Sciatic nerve (tissue), 2 donors: ENCODE results near the gene GRID1. TPM values are rescaled to one million over a fixed set of nuclear protein-coding genes. Genes with fewer than 3 reads are reported as not detected.

Source experiments
- ATAC-seq: fragments of 200-7000 bp; cut with Tn5 transposase; one replicate; pipeline ENCODE4 v1.9.1; 2020; ENCODE audit warnings: mild to moderate bottlenecking, moderate library complexity
- DNase-seq: peaks from one replicate; pipeline ENCODE4 v3.0.0-alpha.2; 2020; ENCODE audit warnings: low spot score
- intact Hi-C: fragments of 100-400 bp; cut with DNase I; formaldehyde crosslinking; loops from one replicate; pipeline ENCODE4 v1.14.2; 2022
- total RNA-seq: library from RNA; stranded (reverse); fragmentation: NEBNext Ultra II Directional; extraction: Animal tissue kit (Norgen Biotek cat#: 25700); gene quantifications from one replicate; pipeline ENCODE4 v1.2.1, GENCODE V29; 2021
- donor health status: DM: no; HTN: no; CAD: no.
- donor health status: DM: no; HTN: no; CAD: no.

Gene GRID1
- total RNA-seq, 1 donor from 2014 or later, result 15.4 TPM

DNA sequence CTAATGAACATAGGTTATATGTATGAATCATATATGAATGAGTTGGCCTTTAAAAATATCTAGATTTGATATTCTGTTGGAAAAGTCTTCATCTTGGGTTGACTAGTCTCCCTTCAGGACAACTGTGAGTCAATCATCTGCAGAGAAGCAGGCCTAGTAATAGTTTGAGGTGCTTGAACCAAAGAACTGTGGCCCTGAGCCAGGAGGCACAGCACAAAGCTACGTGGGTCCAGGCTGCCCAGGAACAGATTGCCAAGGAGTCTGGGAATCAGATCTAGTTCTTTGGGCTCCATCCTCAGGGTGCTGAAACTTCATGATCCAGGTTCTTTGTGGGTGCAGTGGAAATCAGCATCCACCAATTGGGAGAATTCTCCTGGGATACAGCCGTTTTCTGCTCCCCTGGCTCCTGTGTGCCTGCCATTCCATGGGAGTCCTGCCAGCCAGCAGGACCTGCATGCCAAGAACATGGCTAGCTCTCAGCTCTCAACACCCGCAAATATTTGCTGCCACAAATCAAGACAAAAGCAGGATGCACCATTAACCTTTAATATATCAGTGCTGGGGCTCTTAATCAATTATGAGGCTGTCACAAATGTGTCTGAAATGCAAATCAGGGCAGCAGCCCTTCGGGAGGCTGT, 709.0 kb downstream of the GRID1 start:
- no peak for ATAC-seq
- intact Hi-C loops, result no loop called here
- DNase-seq, result no peak

DNA sequence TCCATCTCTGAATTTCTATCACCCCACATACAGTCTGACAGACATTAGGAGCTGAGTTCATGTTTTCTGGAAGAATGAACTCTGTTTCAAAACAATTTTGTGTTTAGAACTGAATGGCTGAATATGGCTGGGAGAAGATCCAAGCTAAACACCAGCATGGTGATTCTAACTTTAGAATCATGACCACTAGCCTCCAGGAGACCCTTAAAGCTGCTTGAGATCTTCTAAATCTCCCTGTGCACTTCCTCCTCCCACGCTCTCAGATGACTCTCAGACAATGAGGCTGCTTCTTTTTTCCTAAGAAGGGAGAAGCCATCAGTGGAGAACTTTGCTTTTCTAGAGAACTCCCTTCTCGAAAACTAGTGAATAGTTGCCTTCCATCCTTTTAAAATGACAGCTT, 711.2 kb downstream of the GRID1 start:
- intact Hi-C loops, result no loop called here
- peak; percentile 83 for ATAC-seq
- no peak for DNase-seq

DNA sequence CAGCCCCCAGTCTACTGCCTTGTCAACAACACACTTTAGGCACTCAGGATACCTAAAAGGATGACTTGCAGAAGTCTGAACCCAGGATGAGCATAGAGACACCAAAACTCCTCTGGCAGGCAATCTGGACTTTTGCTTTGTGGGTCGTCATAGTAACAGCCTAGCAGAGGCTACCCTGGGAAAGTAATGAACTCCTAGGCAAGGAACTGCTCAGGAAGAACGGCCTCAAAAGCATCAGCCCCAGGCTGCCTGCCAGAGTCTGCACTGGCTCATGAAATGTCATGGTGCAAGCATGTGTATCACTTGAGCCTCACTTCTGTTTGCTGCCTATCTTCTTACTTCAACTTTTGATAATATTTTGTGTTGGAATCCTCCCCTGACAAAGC, 715.1 kb downstream of the GRID1 start:
- ATAC-seq, result no peak
- intact Hi-C loops, result no loop called here
- no peak for DNase-seq

DNA sequence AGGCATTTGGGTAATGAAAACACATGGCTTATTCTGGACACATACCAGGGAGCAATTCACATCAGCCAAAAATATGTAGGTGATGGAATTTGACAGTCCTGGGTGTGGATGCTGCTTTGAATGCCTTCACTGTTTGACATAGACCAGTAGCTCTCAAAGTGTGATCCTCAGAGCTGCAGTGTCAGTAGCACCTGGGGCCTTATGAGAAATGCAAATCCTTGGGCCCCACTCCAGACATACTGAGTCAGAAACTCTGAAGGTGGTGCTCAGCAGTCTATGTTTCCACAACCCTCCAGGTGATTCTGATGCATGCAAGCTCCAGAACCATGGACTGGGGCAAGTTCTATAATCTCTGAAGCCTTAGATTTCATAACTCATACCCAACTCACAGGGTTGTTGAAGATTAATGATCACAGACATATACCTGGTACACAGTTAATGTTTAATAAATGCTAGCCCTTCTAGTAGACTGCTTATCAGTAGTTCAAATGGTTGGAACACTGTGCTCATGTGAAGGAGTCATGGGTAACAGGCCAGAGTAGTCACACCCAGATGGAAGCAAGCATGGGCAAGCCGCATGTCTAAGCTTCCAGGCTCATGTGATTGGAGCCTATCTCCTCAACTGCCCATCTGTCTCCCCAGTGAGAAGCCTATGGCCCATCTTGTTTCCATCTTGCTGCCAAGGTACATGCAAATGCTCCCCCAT, 715.7 kb downstream of the GRID1 start:
- intact Hi-C loops, result no loop called here
- DNase-seq (no peak), ATAC-seq (no peak)

DNA sequence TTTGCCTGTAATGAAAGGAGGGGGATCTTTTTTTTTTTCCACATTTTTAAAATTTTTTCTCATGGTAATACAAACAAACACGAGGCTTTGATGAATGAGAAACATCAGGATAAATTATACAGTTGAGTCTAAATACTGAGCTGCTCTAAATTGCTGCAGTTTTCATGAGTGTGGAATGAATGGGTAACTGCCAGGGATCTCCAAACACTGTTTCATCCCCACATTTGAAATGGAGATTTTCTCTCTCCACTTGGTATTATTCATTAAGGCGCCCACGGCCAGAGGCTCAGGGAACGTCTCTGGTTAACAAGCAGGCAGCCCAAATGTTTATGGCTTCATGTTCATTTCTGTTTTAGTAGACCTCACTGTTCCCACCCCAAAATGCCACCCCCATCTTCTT, 717.1 kb downstream of the GRID1 start:
- ATAC-seq (no peak), DNase-seq (no peak)
- intact Hi-C loops, result no loop called here

DNA sequence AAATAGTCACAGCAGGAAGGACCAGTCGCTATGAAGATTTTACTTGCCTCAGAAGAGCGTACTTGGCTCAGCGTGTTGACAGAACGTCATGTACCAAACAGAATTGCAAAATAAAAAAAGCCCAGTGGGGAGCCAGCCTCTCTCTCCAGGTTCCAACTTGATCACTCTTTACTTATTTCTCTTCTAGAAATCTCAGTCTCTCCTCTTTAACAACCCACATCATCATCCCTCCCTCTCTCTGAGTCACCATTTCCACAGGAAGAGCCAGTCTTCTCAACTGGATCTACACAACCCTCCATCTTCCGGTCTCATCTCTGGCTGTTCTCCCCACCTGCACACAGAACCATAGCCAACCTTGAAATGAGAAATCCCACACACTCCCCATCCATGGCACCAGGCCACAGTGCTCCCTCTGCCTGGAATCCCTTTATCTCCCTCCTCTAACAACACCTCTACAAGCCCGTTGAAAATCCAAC, 718.3 kb downstream of the GRID1 start:
- intact Hi-C loops, result no loop called here
- DNase-seq (no peak), ATAC-seq (peak; percentile 78)

DNA sequence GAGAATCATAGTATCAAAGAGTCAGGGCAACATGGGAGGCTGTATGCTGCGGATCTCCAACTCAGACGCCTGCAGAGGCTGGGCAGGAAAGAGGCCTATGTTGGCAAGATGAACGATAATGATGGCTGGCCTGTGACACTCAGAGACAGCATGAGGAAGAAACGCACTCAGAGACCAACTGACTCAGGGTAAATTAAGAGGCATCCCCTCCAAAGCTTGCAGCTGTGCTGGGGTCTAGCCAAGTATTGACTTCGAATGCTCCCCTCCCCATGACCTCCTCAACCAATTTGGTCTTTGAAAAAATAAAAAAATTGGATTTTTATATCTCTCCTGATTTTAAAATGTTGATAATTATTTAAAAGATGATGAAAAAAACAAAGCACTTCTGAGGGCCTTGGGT, 718.9 kb downstream of the GRID1 start:
- ATAC-seq (no peak), DNase-seq (no peak)
- intact Hi-C loops, result no loop called here

DNA sequence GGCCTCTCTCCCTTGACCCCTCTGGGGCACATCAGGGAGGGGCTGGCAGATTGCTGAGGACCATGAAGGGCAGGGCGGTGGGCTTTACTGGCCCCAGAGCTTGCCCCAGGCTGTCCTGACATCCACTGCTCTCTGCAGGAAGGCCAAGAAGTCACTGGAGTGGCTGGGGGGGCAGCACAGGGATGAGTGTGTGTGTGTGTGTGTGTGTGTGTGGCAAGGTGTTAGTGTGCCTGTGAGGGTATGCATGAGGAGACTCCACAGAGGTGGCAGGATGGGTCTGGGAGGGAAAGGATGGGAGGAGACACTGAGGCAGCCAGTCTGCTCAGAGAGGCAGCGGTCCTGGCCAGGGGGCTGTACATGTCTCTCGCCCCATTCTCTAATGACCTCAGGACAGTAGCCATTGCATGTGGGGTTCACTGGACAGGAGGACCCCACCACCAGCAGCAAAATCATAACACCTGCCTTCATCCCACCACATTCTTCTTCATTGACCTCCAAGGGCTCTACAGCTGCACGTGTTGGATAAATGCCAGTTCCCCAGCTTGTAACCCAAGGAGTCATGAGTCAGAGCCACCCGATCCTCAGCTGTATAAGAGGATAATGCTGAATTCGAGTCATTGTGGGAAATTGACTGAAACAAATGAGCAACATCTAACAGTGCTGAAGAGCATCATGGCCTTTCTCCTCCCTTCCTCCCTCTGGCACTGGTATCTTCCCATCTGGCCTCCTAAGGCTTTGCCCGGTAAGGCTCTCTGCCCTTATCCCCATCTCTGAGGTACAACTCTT, 720.5 kb downstream of the GRID1 start:
- DNase-seq (no peak), ATAC-seq (no peak)
- intact Hi-C loops, result no loop called here

DNA sequence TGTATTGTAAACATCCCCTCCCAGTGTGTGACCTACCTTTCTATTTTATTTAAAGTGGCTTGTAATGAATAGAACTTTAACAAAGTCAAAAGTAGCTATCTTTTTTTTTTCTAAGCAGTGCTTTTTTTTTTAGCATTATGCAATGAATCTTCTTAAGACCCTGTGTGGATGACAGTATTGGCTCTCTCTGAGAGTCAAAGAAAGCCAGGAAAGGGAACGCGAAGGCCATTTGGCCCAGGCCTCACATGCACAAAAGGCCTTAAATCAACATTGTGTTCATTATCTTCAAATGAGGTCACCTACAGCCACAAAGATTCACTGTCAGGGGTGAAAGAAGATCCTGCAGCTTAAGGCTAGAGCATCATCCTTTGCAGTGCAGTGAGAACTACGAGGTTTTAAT, 721.5 kb downstream of the GRID1 start:
- ATAC-seq (peak; percentile 57), DNase-seq (no peak)
- intact Hi-C loops, result no loop called here

DNA sequence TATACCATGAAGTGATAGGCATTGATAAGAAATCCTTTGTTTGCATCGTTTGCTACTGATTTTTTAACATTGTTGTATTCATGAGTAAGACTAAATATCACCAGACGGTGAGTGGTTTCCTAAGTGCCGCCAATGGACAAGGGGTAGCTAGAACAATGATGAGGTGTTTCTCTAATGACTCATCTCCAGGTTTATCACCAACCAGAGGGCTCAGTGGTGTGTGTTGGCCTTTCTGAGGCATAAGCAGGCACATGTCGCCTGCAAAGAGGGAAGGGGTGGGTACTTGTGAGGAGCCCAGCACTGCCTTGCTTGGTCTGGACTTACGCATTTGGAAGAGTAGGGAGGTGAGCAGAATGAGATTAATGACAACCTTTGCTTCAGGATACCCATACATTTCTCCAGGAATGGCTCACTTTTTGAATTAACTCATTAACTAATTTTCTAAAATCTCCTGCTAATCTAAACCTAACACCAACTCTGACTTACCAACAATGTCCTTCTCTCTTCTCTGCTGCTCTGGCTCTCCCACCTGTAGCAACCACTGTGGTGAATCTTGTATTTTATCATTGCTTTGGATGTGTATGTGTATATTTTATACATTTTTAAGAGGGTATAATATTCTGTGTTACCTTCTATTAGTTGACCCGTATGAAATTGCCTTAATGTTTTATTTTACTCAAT, 722.6 kb downstream of the GRID1 start:
- DNase-seq, result no peak
- ATAC-seq, result no peak
- intact Hi-C loops, result no loop called here

DNA sequence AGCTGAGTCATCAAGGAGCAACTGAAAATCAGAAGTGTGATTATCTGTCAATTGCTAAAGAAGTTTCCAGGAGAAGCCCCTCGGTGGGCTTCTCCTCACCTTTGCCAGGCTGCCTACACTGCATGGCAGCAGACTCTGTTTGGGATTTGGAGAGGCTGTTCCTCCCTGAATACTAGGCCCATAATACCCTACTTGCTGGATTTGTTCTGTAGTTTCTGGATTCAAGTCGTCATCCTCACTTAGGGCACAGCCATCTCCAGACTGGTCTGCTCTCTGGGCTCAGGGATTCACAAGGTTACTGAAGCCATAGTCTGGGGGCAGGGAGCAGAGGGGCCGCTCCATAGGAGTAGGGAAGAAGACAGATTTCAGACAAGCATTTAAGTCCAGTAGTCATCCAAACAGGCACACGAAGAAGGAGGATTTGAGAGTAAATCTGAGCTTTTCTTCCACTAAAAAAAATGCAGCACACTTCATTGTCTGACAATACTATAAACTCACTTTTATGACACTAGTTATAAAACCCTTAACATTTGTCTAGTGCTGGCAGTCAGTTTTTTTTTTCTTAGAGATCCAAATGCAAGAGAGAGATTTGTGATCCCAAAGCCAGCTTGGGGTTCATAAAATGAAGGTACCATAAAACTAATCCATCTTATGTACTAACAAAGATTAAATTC, 723.3 kb downstream of the GRID1 start:
- intact Hi-C loops, result no loop called here
- ATAC-seq (no peak), DNase-seq (no peak)

DNA sequence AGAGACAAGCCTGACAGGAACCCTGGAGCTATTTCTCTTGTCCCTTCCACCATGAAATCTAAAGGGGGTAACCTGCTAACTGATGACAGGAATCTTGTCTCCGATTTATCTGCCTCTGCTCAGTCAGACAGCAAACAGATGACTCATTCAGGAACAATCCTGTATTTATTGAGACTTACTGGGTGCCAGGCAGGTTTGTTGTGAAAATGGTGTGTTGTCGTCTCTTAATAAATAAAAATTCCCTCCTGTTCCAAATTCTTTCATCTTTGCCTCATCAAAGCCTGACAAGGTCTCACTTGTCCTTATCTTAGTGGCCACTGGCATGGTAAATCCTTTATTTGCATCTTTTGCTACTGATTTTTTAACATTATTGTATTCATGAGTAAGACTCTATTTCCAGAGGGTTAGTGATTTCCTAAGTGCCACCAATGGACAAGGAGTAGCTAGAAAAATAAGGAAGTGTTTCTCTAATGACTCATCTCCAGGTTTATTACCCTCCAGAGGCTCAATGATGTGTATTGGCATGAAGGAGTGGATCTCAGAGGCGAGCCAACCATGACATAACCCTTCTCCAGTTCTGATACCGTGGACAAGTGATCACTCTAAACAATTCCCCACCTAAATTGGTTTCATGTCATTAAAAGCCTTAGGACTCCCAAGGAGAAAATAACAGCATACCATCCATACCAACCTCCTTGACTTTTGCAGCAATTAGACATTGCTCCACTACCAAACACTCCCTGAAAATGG, 724.0 kb downstream of the GRID1 start:
- DNase-seq, result no peak
- ATAC-seq, result peak; percentile 92
- intact Hi-C loops, result no loop called here

DNA sequence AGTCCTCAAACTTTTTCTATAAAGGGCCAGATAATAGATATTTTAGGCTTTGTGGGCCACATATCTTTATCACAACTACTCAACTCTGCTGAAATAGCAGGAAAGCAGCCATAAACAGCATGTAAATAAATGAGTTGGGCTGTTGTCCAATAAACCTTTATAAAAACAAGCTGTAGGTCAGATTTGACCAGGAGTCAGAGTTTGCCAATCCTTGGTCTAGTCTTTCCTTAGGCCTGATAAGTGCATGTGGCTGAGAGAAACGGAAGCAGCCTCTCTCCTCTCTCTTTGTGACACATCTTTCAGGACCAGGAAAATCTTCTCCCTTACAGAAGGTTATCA, 724.5 kb downstream of the GRID1 start:
- DNase-seq (no peak), ATAC-seq (no peak)
- intact Hi-C loops, result no loop called here

DNA sequence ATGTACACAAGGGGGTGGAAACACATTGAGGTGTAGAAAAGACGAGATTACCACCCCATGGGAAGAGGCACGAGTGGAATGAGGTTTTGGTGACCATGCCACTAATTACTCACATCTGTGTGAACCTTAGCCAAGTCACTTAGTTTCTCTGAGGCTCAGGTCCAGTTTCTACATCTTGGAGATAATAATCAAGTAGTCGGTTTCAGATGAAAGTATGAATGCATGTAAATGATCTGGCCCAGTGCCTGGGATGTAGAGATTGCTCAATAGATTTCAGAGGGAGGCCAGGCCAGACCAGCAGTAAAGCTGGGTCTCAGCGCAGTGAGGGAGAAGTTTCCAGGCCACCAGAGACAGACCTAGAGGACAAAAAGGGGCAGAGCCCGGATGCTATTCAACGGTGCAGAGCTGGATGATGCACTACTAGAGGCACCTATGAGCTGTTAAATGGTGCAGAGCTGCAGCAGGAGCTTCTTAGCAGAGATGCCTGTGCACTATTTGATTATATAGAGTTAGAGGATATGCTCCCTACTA, 725.1 kb downstream of the GRID1 start:
- intact Hi-C loops, result no loop called here
- ATAC-seq, result no peak
- DNase-seq, result no peak

DNA sequence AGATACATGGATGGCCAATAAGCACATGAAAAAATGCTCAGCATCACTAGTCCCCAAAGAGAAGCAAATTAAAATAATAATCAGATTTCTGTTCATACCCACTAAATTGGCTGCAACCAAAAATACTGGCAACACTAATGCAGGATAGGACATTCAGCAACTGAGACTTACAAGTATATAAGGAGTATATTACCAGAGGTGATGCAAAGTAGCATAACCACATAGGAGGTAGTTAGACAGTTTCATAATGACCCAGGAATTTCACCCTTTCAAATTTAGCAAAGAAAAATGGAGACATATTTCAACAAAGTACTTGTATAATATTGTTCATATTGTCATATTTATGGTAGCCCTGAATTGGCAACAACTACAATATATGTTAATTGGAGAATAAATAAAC, 727.8 kb downstream of the GRID1 start:
- no peak for ATAC-seq
- DNase-seq, result no peak
- intact Hi-C loops, result no loop called here

DNA sequence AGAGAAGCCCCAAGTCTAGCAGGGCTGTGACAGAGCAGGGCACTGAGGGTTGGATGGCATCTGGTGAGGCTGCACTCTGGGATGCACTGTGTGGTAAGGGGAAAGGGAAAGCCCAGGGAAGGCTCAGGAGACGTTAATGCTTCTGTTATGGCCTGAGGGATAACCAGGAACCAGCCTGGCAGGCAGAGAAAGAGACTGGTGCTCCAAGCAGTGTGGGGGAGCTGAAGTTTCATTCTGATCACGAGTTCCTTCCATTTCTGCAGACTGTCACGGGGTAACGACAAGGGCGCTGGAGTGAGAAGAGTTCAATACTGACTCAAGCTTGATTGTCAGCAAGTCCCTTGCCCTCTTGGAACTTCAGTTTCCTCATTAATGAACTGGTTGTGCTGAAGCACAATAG, 730.9 kb downstream of the GRID1 start:
- intact Hi-C loops, result no loop called here
- DNase-seq (no peak), ATAC-seq (no peak)

DNA sequence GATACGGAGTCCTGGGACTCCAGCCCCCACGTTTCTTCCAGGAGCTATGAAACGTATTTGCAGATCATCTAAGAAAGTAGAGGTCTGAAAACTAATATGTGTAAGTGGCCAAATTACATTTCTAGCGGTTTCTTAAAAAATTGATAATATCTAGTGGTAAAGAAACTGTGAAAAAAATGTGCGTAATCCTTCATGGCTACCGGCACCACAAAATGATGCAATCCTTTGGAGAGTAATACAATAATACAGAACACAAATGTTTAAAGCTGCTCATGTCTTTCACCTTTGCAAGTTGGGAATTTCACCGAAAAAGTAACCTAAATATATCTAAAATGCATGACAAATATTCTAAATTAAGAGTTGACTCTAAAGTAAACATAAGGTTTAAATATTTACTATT, 742.1 kb downstream of the GRID1 start:
- DNase-seq (no peak), ATAC-seq (no peak)

DNA sequence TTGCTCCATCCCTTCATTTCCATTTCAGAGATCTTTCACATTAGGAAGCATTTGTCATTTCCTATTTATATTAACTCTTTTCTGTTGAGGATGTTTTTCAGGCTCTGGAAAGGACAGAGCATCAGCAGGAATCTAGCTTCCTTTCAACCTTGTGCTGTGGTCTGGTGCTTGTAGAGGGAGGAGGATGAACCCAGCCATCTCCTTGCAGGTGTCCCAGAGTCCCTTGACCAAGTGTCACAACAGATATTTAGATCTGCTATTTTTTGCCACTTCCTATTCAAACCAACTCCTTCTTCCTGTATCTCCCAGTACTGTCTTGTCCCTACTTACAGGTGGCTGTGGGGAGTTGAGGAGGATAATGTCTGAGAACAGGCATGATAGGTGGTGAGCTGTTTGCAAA, 742.8 kb downstream of the GRID1 start:
- DNase-seq (no peak), ATAC-seq (no peak)
- intact Hi-C loops, result no loop called here

More for the DNA sequence above, 742.1 kb downstream of the GRID1 start:
- intact Hi-C loops, result no loop called here
